ENCODE data around the gene HNRNPH2. TPM values are rescaled to one million over a fixed set of nuclear protein-coding genes. Genes with fewer than 3 reads are reported as not detected.

The HNRNPH2 gene
- total RNA-seq, 2 donors from 2014 or later, result 75.2 to 80.7 TPM

- peaks cover 17% of the 10 kb centered on the region for H3K4me1 Mint-ChIP-seq
- H3K9me3 ChIP-seq (ENCODE audit: control insufficient read depth, low read length), result no peaks in the 10 kb centered on the region
- no peak overlapping the region for H3K27ac Mint-ChIP-seq
- no peaks in the 10 kb centered on the region for H3K4me1 ChIP-seq (ENCODE audit: control insufficient read depth, insufficient read depth, low read length)
- H3K4me3 ChIP-seq (ENCODE audit: low read length), result no peak overlapping the region
- no peak for TF ChIP-seq CTCF (conservative IDR thresholded peaks at IDR 0.05)
- peaks cover 6% of the 10 kb centered on the region for H3K27me3 ChIP-seq (ENCODE audit: control insufficient read depth, insufficient read depth, low read length, poor library complexity, severe bottlenecking)
- peaks cover 9% of the 10 kb centered on the region for H3K27me3 Mint-ChIP-seq (ENCODE audit: insufficient read depth)
- H3K9ac ChIP-seq (ENCODE audit: extremely low read depth, low read length, poor library complexity, severe bottlenecking), result no peak overlapping the region
- peaks cover 70% of the 10 kb centered on the region for H3K9me3 Mint-ChIP-seq
- no peak overlapping the region for H3K27ac ChIP-seq (ENCODE audit: low read depth, low read length)
- no peak overlapping the region for H3K4me3 Mint-ChIP-seq
- H3K36me3 ChIP-seq (ENCODE audit: control insufficient read depth, insufficient read depth, low read length), result no peaks in the 10 kb centered on the region
- WGBS, 2 experiments (ENCODE audit: insufficient coverage in 1 of 2, insufficient read length in 1 of 2), result 87 to 97% methylated on average over 4 to 6 of the region's 7 CpGs
- no peaks in the 10 kb centered on the region for H3K36me3 Mint-ChIP-seq (ENCODE audit: low read depth)
- DNase-seq, result no peak
Measured at GRCh38 chrX:101360390-101360789, 47.6 kb upstream of the HNRNPH2 start.

DNA sequence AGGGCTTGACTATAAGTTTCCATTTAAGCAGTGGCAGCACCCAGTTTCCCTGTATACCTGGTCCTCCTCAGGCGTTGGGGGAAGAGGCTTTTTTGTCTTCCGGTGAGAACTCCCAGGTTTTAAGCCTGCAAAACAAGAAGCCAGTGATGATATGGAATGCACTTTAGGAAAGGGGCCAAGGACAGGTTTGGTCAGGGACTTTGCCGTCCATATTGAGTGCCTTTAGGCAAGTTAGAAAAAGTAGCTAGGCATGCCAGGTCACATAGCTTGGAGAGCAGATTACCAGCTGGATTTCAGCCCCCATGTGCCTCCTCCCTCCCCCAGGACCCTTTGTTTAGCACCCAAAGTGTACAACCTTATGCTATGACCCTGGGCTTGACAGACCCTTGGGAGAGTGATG, 45.9 kb upstream of the HNRNPH2 start:
- Histone ChIP-seq H3K9ac (ENCODE audit: extremely low read depth, low read length, poor library complexity, severe bottlenecking) (no peak overlapping the region), H3K4me3 (ENCODE audit: low read length) (no peak overlapping the region), H3K36me3 (ENCODE audit: control insufficient read depth, insufficient read depth, low read length) (no peaks in the 10 kb centered on the region), H3K27me3 (ENCODE audit: control insufficient read depth, insufficient read depth, low read length, poor library complexity, severe bottlenecking) (no peaks in the 10 kb centered on the region), H3K4me1 (ENCODE audit: control insufficient read depth, insufficient read depth, low read length) (no peaks in the 10 kb centered on the region), H3K9me3 (ENCODE audit: control insufficient read depth, low read length) (no peaks in the 10 kb centered on the region), H3K27ac (ENCODE audit: low read depth, low read length) (no peak overlapping the region)
- Mint-ChIP-seq H3K9me3 (peaks cover 61% of the 10 kb centered on the region), H3K27ac (no peak overlapping the region), H3K4me3 (no peak overlapping the region), H3K36me3 (ENCODE audit: low read depth) (no peaks in the 10 kb centered on the region), H3K27me3 (ENCODE audit: insufficient read depth) (peaks cover 2% of the 10 kb centered on the region), H3K4me1 (peaks cover 17% of the 10 kb centered on the region)
- no peak for DNase-seq
- no peak for TF ChIP-seq CTCF (conservative IDR thresholded peaks at IDR 0.05)
- 60 to 95% methylated on average over 1 to 3 of the region's 3 CpGs for WGBS, 2 experiments (ENCODE audit: insufficient coverage in 1 of 2, insufficient read length in 1 of 2)

GRCh38 chrX:101362757-101363156, 45.3 kb upstream of the HNRNPH2 start:
- no peak overlapping the region for H3K4me3 ChIP-seq (ENCODE audit: low read length)
- H3K27me3 Mint-ChIP-seq (ENCODE audit: insufficient read depth), result peaks cover 2% of the 10 kb centered on the region
- no peak overlapping the region for H3K9ac ChIP-seq (ENCODE audit: extremely low read depth, low read length, poor library complexity, severe bottlenecking)
- no peak for TF ChIP-seq CTCF (conservative IDR thresholded peaks at IDR 0.05)
- H3K4me1 Mint-ChIP-seq, result peaks cover 11% of the 10 kb centered on the region
- H3K27ac ChIP-seq (ENCODE audit: low read depth, low read length), result no peak overlapping the region
- H3K36me3 Mint-ChIP-seq (ENCODE audit: low read depth), result no peaks in the 10 kb centered on the region
- H3K27me3 ChIP-seq (ENCODE audit: control insufficient read depth, insufficient read depth, low read length, poor library complexity, severe bottlenecking), result no peaks in the 10 kb centered on the region
- DNase-seq, result no peak
- H3K27ac Mint-ChIP-seq, result no peak overlapping the region
- peaks cover 55% of the 10 kb centered on the region for H3K9me3 Mint-ChIP-seq
- no peak overlapping the region for H3K4me3 Mint-ChIP-seq
- no peaks in the 10 kb centered on the region for H3K36me3 ChIP-seq (ENCODE audit: control insufficient read depth, insufficient read depth, low read length)
- no peaks in the 10 kb centered on the region for H3K9me3 ChIP-seq (ENCODE audit: control insufficient read depth, low read length)
- no peaks in the 10 kb centered on the region for H3K4me1 ChIP-seq (ENCODE audit: control insufficient read depth, insufficient read depth, low read length)

All from endodermal cell (in vitro differentiated cells).